Neural progenitor cell (in vitro differentiated cells): ENCODE results near the gene APOBEC3F.

ENCODE experiments used
- CTCF ChIP-seq: fragments of 200-600 bp; sonication (generic); IDR thresholded peaks from 2 replicates; pipeline ENCODE4 v1.5.1; 2017; ENCODE audit warnings: antibody characterized with exemption, mild to moderate bottlenecking
- EZH2 ChIP-seq: fragments of 200-600 bp; sonication (generic); IDR thresholded peaks from 2 replicates; pipeline ENCODE4 v1.6.1; 2017; ENCODE audit warnings: antibody characterized with exemption, mild to moderate bottlenecking, moderate library complexity
- EZH2phosphoT487 ChIP-seq: fragments of 200-600 bp; sonication (generic); IDR thresholded peaks from 2 replicates; pipeline ENCODE4 v1.6.1; 2017; ENCODE audit warnings: antibody characterized with exemption

- TF ChIP-seq CTCF, result no peak
- no peak for TF ChIP-seq EZH2phosphoT487
- no peak for TF ChIP-seq EZH2
Measured at GRCh38 chr22:39081016-39081415, 40.4 kb downstream of the APOBEC3F start.
